ENCODE data around the gene GARIN1A.
"Not testable (repeated sequence)": the region's sequence is repeated elsewhere in the genome, so short reads cannot be mapped to it uniquely, and the experiment has no call there.

The GARIN1A gene

DNA sequence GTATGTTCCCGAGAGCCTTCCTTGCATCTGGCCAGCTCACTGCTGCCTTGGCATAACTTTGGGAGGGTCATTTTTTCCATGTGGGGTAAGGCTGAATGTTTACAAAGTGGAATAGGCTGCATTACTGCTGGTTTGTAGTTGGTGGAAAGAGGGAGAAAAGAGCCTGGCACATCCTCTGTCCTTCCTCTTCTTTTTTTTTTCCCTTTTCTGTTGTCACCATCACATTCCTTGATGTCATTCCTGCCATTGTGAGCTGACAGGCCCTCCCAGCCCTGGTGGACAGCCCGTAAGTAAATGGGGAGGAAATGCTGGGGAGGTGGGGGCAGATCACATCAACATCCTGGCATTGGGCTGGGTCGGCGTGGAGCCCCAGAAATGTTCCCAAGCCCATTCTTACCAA is at the start of gene GARIN1A:
Gene GARIN1A (plus strand): TSS at position 301 of the 400 bp plus-strand sequence. CDS start 106 bp downstream, outside the sequence.
- DNase-seq = no peak

DNA sequence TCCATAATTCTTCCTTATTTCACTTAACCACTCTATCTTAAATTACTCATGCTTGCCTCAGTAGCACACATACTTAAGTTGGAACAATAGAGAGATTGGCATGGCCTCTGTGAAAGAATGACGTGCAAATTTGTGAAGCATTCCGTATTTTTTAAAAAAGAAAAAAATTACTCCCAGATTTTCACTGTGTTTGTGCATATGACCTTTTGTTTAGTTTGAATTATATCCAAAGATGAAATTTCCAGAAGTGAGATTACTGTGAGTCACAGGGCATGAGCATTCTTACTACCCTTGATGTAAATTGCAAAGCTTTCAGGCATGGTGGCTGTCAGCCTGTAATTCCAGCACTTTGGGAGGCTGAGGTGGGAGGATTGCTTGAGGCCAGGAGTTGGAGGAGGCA is 45.0 kb upstream of the GARIN1A start:
- DNase-seq = not testable (repeated sequence)

DNA sequence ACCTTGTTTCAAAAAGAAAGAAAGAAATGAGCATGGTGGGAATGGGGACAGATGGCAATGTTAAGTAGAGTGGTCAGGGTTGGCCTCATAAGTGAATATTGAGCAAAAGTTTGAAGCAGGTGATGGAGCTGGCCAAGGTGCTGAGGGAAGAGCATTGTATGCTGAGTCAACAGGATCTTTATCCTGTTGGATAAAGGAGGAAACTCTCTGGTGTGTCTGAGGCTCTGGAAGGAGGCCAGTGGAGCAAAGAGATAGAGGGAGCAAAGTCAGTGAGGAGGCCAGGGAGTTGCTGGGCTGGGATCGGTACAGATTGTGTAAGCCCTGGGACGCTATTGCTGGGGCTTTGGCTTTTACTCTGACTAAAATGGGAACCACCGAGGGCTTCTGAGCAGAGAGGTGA is 38.2 kb upstream of the GARIN1A start:
- DNase-seq = not testable (repeated sequence)

DNA sequence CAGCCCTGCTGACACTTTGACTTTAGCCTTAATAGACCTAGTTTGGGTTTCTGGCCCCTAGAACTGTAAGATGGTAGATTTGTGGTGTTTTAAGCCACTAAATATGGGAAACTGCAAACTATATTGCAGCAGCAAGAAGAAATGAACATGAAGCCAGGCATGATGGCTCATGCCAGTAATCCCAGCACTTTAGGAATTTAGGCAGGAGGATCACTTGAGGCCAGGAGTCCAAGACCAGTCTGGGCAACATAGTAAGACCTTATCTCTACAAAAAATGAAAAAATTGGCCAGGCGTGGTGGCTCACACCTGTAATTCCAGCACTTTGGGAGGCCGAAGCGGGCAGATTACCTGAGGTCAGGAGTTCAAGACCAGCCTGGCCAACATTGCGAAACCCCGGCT is 26.9 kb upstream of the GARIN1A start:
- DNase-seq = not testable (repeated sequence)

DNA sequence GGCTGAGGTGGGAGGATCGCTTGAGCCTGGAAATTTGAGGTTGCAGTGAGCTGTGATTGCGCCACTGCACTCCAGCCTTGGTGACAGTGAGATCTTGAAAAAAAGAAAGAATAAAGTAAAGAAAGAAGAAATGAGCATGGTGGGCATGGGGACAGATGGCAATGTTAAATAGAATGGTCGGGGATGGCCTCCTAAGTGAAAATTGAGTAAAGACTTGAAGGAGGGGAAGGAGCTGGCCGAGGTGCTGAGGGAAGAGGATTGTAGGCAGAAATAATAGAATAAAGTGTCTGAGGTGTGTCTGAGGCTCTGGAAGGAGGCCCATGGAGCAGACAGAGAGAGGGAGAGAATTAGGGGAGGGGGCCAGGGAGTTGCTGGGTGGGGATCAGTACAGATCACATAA is 26.2 kb upstream of the GARIN1A start:
- not testable (repeated sequence) for DNase-seq

DNA sequence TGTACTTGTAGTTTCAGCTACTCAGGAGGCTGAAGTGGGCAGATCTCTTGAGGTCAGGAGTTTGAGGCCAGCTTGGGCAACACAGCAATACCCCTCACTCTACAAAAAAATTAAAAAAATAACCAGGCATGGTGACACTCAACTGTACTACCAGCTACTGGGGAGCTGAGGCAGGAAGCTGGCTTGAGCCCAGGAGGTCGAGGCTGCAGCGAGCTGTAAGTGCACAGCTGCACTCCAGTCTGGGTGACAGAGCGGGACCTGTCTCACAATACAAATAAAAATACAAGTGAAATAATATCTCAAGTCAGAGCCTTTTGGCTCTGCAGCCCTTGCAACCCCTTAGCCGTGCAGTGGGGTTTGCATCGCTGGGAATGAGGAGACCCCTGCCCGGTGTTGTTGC is 25.2 kb upstream of the GARIN1A start:
- not testable (repeated sequence) for DNase-seq

DNA sequence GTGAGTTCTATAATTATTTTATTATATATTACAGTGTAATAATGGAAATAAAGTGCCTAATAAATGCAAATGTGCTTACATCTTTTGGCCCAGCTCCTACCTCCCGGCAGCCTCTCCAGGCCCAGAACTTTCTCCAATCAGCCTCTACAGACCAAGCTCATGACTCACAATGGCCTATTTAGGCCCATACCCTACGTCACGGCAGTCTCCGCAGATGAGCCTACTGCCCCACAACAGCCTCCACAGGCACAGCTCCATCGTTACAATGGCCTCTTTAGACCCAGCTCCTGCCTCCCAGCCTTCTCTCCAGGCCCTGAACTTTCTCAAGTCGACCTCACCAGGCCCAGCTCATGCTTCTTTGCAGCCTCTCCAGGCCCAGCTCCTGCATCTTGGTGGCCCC is 21.0 kb upstream of the GARIN1A start:
- DNase-seq = not testable (repeated sequence)

DNA sequence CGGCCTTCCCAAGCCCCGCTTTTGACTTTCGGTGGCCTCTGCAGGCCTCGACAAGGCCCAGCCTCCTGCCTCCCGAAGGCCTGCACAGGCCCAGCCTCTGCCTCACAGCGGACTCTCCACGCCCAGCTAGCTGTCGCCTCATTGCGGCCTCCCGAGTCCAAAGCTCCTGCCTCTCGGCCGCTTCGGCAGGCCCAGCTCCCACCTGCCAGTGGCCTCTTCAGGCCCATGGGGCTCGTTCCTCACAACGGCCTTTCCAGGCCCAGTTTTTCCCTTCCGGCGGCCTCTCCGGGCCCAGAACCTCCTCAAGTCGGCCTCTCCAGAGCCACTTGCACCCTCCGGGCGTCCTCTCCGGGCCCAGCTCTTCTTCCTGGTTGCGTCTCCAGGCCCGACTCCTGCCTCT is 19.5 kb upstream of the GARIN1A start:
- DNase-seq = not testable (repeated sequence)

DNA sequence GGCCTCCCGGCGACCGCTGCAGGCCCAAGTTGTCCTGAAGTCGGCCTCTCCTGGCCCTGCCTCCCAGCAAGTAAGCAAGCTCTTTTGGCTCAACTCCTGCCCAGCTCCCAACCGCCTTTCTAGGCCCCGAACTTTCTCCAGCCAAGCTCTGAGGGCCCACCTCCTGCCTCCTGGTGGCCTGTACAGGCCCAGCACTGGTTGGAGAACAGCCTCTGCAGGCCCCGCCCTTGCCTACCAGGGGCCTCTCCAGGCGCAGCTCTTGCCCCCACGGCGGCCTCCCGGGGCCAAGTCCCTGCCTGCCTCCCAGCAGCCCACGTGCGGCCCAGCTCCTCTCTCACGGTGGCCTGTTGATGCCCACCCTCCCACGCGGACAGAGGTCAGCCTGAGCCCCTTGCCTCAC is 18.9 kb upstream of the GARIN1A start:
- not testable (repeated sequence) for DNase-seq

DNA sequence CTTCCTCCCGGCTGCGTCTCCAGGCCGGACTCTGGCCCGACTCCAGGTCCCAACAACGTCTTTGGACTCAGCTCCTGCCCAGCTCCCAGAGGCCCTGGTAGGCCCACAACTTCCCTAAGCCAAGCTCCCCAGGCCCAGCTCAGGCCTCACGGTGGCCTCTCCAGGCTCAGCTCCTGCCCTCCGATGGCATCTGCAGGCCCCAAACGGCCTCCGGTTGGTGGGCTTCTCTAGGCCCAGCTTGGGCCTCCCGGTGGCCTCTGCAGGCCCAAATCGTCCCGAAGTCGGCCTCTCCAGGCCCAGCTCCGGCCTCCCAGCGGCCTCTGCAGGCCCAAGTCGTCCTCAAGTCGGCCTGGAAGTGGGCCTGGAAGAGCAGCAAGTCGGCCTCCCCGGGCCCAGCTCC is 18.0 kb upstream of the GARIN1A start:
- DNase-seq = not testable (repeated sequence)

DNA sequence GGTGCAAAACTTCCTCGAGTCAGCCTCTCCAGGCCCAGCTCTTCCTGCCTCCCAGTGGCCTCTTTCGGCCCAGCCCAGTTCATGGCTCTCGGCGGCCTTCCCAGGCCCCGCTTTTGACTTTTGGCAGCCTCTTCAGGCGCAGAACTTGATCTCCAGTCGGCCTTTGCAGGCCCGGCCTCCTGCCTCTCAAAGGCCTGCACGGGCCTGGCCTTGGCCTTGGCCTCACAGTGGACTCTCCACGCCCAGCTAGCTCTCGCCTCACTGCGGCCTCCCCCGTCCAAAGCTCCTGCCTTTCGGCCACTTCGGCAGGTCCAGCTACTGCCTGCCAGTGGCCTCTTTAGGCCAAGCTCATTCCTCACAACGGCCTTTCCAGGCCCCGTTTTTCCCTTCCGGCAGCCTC is 17.6 kb upstream of the GARIN1A start:
- DNase-seq = not testable (repeated sequence)

DNA sequence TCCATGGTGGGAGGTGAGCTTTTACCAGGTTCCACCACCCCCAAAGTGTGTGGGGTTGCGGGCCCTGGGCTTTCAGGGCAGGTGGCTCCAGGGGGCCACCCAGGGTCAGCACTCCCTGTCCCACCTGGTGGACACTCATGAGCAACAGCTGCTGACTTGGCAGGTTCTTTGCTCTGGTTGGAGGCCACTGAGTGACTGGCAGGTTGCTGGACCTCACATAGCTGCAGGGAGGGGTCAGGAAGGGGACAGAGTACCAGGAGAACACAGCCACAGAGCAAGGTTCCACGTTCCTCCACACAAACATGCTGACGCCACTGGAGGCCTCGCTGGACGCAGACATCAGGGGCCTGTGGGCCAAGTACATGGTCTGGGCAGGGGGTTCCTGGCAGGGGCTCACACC is 13.7 kb upstream of the GARIN1A start:
- not testable (repeated sequence) for DNase-seq

DNA sequence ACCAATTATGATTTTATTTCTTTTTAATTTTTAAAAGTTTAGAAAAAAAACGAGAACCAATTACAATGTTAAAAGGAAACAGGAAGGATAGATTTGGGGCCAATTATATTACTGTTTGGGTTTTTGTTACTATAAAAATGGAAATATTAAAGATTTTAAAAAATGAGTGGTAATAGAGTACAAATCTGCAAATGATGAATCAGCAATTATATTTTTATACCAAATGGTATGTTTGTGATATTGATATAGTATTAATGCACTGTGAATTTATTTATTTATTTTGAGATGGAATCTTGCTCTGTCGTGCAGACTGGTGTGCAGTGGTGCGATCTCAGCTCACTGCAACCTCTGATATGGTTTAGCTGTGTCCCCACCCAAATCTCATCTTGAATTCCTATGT is 11.5 kb upstream of the GARIN1A start:
- no peak for DNase-seq

DNA sequence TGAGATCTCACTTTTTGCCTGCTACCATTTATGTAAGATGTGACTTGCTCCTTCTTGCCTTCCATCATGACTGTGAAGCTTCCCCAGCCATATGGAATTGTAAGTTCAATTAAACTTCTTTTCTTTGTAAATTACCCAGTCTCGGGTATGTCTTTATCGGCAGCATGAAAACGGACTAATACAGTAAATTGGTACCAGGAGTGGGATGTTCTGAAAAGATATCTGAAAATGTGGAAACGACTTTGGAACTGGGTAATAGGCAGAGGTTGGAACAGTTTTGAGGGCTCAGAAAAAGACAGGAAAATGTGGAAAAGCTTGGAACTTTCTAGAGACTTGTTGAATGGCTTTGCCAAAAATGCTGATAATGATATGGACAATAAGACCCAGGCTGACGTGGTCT is 10.6 kb upstream of the GARIN1A start:
- DNase-seq = no peak

DNA sequence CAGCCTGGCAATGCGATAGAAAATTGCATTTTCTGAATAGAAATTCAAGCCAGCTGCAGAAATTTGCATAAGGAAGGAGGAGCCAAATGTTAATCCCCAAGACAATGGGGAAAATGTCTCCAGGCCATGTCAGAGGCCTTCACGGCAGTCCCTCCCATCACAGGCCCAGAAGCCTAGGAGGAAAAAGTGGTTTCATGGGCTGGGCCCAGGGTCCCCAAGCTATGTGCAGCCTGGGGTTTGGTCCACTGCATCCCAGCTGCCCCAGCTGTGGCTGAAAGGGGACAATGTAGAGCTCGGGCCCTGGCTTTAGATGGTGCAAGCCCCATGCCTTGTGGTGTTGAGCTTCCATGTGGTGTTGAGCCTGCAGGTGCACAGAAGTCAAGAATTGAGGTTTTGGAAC is 10.0 kb upstream of the GARIN1A start:
- DNase-seq = no peak

DNA sequence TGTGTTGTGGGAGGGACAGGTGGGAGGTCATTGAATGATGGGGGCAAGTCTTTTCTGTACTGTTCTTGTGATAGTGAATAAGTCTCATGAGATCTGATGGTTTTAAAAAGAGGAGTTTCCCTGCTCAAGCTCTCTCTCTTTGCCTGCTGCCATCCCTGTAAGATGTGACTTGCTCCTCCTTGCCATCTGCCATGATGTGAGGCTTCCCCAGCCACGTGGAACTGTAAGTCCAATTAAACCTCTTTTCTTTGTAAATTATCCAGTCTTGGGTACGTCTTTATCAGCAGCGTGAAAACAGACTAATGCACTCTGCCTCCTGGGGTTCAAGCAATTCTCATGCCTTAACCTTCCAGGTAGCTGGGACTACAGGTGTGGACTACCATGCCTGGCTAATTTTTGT is 8.9 kb upstream of the GARIN1A start:
- not testable (repeated sequence) for DNase-seq

DNA sequence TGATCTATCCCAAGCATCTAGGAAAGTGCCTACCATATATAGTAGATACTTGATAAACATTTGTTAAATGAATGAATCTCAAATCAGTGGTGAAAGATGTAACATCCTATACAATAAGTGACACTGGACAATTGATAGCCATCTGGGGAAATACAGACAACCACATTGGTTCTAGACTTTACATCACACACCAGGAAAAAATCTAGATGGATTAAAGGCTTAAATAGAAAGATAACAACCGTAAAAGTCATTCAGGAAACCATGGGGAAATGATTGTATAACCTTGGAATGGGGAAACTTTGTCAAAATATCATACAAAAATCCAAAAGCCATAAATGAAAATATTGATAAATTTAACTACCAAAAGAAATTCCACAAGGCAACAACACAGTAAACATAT is 7.0 kb upstream of the GARIN1A start:
- no peak for DNase-seq

DNA sequence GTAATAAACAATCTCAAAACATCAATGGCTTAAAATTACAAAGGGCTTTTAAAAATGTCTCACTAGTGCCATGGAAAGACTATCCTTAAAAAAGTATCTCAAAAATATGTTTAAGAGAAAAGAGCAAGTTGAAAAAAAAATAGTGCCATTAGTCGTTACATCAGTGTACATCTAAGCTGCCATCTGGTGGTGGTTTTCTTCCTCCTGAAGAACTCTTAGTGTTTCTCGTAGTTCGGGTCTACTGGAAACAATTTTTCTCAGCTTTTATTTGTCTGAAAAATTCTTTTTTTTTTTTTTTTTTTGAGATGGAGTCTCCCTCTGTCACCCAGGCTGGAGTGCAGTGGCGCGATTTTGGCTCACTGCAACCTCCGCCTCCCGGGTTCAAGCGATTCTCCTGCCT is 5.9 kb upstream of the GARIN1A start:
- DNase-seq = peak in 1 of 2 experiments; percentile 21

DNA sequence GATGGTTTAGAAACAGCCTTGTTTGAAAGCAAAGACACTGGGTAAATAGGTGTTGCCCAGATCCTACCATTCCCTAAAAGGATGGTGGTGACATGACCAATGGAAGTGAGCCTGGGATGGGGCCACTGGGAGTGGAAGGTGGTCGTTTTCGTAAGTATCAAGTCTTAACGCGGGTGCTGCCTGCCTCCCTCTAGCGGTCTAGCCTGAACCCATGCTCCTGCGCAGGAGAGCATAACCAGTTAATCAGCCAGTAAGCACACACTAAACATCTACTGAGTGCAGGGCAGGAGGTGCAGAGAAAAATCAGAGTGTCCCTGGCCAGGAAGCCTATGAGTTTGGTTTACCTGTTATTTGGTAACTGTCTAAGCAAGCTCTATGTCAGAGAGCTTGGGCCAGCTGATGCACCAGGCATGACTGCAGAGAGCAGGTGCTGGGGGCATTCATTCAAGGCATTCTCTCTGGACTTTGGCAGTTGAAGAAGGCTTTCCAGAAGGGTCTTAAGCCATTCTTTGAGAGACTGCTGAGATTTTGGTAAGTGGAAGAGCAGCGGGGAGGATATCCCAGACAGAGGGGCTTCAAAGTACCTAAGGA is 930 bp downstream of the GARIN1A start:
- no peak for DNase-seq

DNA sequence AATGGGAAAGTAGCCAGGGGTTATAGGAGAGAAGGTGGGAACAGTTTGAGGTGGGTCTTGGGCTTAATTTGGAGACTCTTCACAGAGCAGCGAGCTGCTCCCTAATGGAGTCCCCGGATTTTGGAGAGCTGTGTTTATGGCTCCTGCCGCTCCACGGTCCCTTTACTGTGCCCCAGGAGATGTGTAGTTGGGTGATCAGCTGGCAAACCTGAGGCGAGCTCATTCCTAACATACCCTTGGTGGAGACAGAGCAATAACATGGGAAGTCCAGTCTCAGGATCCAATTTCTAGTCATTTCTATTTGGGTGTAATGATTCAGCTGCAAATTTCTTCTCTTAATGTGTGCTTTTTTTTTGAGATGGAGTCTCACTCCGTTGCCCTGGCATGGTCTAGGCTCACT is 1.5 kb downstream of the GARIN1A start:
- DNase-seq = no peak

DNA sequence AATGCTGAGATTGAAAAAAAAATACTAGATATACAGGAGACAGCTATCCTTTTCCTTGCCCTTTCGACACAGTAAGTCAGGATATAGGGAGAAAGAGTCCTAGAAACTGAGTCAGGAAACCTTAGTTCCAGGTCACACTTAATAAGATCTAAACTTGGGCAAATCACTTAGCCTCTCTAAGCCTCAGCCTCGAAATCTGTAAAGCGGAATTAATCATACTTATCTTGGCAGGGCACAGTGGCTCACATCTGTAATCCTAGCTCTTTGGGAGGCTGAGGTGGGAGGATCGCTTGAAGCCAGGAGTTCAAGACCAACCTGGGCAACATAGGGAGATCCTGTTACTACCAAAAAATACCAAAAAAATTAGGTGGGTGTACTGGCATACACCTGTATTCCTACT is 4.6 kb downstream of the GARIN1A start:
- DNase-seq = no peak

DNA sequence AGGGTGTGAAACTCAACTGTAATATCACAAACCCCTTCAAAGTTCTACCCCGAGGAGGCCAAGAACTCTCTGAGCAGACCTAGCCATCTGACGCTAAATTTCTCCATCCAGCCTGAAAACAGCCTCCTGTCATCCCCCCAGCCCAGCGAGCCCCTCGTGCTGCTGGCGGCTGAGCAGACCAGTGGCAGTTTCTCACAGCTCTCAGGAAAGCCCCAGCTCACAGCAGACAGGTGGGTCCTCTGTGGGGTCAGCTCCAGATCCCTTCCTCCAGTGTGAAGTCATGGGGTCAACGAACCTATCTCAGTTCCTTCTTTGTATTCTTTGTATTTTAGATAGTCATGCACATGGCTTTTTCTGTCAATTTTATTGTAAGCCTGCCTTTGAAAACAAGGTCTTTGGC is 7.8 kb downstream of the GARIN1A start:
- DNase-seq = no peak

DNA sequence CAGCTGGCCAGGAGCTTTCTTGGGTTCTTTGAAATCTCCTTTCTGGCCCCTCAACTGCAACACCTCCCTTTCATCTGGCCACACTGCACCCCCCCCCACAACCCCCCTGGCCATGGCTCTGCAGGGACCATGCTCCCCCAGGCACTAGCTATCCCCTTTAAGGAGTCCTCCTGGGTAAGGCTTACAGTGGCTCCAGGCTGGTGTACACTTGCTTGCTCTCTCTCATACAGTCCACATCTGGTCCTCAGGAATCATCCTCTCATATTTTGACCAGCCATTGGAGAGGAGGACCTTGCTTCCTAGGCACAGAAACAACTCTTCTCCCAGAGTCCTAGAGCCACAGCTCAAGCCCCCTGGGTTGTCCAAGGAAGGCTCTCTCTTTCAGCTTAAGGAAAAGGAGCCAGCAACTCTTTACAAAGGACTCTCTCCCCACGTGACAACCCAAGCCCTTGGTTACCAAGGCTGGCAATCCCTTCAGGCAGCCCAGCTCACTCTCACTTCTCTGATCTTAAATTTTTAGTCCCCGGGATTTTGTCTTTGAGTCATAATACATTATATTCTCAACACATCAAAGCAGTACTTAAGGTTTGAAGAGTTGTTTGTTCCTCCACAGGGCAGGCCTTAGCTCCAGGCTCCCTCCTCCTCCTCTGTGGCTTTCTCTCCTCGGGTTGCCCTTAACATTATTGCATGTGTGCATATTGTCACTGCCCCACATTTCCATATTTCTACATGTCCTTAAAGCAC is 9.9 kb downstream of the GARIN1A start:
- no peak for DNase-seq

DNA sequence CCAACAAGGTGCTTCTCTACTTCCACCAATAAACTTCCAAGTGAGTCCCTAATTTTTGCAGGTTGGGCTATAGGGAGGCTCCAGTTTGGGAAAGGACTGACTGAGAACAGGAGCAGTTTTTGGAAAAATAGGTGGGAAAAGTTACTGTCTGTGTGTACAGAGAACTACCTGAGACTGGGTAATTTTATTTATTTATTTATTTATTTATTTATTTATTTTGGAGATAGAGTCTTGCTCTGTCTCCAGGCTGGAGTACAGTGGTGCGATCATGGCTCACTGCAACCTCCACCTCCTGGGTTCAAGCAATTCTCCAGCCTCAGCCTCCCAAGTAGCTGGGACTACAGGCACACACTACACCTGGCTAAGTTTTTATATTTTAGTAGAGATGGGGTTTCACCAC is 11.2 kb downstream of the GARIN1A start:
- DNase-seq = not testable (repeated sequence)

DNA sequence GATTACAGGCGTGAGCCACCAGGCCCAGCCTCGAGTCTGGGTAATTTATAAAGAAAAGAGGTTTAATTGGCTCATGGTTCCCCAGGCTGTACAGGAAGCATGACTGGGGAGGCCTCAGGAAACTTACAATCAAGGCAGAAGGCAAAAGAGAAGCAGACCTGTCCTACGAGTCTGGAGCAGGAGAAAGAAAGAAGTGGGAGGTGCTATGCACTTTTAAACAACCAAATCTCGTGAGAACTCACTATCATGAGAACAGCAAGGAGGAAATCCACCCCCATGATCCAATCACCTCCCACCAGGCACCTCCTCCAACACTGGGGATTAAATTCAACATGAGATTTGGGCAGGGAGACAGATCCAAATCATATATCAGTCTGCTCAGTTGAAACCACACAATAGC is 11.6 kb downstream of the GARIN1A start:
- not testable (repeated sequence) for DNase-seq

Data from NCI-H446 (cell line).